Omental fat pad (tissue), 4 donors: ENCODE data around the gene SPAG17. TPM values are rescaled to one million over a fixed set of nuclear protein-coding genes. Genes with fewer than 3 reads are reported as not detected.

Experiments used
- ATAC-seq: fragments of 150-250 bp; one replicate; pipeline ENCODE4 v1.9.1; 2016; ENCODE audit warnings: mild to moderate bottlenecking, moderate library complexity; ENCODE audit not compliant: low FRiP score
- DNase-seq: peaks from one replicate; pipeline ENCODE4 v3.0.0-alpha.2; 2019; ENCODE audit warnings: low spot score
- total RNA-seq, 4 donors: library from RNA; depleted of rRNA; stranded (reverse); fragments of >200 nt; gene quantifications; one replicate each; pipeline ENCODE4 v1.1.0, GENCODE V29; 2016
- TF ChIP-seq, protein P1 (sequence below), 3 donors: fragments of 450-650 bp; IDR thresholded peaks; one replicate each; pipeline ENCODE4 v1.5.1; 2016 to 2017; ENCODE audit warnings: antibody characterized with exemption in 3 of 3, mild to moderate bottlenecking in 3 of 3, moderate library complexity in 2 of 3

Gene SPAG17
- total RNA-seq, 4 donors from 2014 or later: 0.16 to 1.2 (median 0.24) TPM; not detected in 1

DNA sequence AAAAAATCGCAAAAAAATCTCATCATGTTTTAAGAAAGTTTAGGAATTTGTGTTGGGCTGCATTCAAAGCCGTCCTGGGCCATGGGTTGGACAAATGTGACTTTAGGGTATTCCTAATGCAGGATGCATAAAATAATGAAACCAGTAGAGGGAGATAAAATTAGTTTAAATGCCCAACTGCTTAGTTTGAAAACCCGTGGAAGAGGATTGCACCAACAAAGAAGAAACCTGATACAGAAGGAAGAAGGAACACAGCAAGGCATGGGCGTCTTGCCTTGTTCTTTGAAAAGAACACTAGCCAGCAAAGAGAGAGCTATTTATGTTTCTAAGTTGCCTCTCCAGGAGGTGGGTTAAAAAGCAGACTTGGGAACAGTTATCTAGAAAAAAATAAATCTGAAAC lies 217.6 kb downstream of the SPAG17 start:
- DNase-seq: no peak
- ATAC-seq: no peak
- TF ChIP-seq, protein P1, sequence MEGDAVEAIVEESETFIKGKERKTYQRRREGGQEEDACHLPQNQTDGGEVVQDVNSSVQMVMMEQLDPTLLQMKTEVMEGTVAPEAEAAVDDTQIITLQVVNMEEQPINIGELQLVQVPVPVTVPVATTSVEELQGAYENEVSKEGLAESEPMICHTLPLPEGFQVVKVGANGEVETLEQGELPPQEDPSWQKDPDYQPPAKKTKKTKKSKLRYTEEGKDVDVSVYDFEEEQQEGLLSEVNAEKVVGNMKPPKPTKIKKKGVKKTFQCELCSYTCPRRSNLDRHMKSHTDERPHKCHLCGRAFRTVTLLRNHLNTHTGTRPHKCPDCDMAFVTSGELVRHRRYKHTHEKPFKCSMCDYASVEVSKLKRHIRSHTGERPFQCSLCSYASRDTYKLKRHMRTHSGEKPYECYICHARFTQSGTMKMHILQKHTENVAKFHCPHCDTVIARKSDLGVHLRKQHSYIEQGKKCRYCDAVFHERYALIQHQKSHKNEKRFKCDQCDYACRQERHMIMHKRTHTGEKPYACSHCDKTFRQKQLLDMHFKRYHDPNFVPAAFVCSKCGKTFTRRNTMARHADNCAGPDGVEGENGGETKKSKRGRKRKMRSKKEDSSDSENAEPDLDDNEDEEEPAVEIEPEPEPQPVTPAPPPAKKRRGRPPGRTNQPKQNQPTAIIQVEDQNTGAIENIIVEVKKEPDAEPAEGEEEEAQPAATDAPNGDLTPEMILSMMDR (IDR thresholded peaks at IDR 0.05): no peak

DNA sequence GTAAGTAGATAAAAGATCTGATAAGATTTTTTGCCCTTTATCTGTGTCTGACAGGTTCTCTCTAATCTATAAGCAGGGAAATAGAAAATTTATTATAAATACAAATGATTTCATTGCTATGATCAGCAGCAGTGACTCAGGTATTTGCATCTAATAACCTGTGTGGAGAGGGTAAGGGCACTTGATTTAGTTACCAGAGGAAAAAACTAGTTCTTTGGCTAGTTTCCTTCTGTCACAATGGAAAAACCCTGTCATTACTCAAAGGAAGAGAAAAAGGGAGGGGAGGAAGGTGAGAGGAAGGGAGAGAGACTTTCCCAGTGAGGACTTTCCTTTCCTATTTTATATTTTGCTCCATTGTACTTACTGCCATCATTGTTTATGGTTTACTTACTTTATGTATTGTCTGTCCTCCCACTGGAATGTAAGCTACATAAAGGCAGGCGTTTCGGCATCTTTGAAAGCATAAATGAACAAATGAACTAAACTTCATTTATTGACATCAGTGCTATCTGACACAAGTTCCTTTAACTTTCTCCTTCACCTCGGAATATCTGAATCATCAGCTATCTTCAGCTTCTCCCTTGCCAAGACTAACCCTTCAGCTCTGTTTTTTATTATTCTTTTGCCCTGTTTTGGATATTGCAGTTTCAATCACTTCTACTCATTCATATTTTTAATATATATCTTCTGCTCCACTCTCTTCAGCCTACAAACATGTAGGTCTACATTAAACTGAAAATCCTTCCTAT lies 220.6 kb downstream of the SPAG17 start:
- DNase-seq: no peak
- no peak for ATAC-seq
- TF ChIP-seq, protein P1 (IDR thresholded peaks at IDR 0.05): no peak

DNA sequence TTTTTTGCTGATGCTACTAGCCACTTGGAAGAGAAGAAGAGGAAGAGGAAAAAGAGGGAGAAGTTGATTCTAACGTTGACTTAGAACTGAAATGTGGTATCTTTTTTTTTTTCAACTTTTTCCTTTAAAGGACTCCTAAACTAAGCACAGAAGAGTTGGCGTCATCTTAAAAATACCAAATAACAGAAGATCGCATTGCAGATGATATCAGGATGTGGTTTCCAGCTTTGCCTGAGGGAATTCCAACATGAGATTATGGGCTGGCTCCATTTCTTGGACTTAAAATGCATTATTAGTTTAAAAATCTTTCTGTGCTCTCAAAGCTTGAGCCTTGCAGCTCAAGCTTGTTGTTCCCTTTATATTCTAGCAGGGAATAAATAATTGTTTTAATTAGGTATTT lies 225.7 kb downstream of the SPAG17 start:
- no peak for DNase-seq
- no peak for ATAC-seq
- TF ChIP-seq, protein P1 (IDR thresholded peaks at IDR 0.05): no peak

DNA sequence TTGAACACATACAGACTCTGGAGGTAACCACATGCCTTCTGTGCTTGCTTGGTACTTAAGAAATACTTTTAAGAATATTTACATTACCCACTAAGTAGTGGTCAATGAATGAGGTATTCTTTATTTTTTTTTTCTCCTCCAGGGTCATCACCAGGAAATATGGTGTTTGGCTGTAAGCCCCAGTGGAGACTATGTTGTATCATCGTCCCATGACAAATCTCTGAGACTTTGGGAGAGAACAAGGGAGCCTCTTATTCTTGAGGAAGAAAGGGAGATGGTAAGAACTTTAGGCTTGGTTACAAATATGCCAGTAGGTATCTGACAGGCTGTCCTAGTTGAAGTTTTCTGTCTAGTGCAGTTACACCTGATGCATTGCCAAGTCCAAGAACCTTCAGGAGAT lies 232.6 kb downstream of the SPAG17 start:
- TF ChIP-seq, protein P1 (IDR thresholded peaks at IDR 0.05): no peak
- ATAC-seq: no peak
- DNase-seq: no peak

DNA sequence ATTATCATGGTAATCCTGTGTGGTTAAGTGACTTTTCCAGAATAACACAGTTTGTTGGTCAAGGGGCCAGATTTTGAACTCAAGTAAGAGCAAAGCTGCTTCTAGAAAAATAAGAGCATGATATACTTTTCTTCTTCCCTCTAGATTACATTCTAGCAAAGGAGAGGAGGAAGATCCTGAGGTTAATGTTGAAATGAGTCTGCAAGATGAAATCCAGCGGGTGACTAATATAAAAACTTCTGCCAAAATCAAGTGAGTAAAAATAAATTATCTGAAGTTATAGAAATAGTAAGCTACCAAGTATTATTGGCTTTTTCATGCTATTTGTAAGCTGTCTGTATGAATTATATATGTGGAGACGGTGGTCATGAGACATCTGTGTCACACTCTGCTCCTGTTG lies 242.7 kb downstream of the SPAG17 start:
- TF ChIP-seq, protein P1 (IDR thresholded peaks at IDR 0.05): no peak
- no peak for DNase-seq
- no peak for ATAC-seq

DNA sequence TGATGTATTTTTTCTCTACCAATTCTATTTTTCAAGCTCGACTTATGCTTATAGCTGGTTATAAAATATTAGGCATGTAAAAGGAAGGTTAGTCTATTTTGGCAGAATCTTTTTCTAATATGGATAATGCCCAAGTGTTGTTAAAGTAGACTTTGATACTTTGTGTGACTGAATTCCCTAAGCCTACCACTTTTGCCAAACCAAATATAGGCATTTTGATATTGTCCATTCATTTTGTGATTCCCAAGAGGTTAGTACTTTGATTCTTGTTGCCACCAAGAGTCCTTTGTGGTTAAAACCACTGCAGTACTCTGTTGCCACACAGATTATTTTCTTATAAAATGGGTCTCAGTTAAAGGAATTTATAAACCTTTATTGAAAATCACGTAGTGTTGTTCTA lies 251.3 kb downstream of the SPAG17 start:
- TF ChIP-seq, protein P1 (IDR thresholded peaks at IDR 0.05): no peak
- ATAC-seq: no peak
- no peak for DNase-seq

DNA sequence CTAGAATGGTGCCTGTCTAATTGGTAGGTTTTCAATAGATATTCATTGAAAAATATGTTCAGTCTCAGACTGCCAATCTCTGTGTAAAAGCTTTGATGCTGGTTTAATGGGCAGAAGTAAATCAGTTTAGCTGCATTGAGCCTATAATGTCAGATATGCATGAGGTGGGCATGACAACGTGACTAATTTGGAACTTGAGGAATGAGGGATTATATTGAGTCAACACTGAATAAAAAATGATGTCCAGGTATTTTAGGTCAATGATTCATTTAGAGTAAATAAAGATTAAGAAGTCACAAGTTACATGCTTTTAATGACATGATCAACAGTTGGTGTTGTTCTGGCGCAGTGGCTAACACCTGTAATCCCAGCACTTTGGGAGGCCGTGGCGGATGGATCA lies 252.5 kb downstream of the SPAG17 start:
- TF ChIP-seq, protein P1 (IDR thresholded peaks at IDR 0.05): no peak
- DNase-seq: no peak
- ATAC-seq: no peak
